Stimulated activated CD8-positive, alpha-beta memory T cell treated with anti-CD3 and anti-CD28 coated beads, Interleukin-4, amount 100 ng/mL, for 1 hour (primary cell): Measurements from ENCODE around the gene AFG1L.
"Not testable (repeated sequence)": the region's sequence is repeated elsewhere in the genome, so short reads cannot be mapped to it uniquely, and the experiment has no call there.

Experiments used
- DNase-seq, 2 donors: peaks; one replicate each; pipeline ENCODE4 v3.0.0-alpha.2; 2020; ENCODE audit warnings: low read depth in 2 of 2, low spot score in 1 of 2

The AFG1L gene

DNA sequence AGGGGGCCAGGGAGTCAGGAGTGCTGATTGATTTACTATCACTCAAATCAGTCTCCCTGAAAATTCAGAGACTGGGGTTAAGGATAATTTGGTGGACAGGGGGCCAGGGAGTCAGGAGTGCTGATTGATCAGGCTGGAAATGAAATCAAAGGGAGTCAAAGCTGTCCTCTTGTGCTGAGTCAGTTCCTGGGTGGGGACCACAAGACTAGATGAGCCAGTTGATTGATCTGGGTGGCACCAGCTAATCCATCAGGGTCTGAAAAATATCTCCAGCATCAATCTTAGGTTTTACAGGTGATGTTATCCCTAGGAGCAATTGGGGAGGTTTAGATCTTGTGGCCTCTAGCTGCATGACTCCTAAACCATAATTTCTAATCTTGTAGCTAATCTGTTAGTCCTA lies 6.1 kb upstream of the AFG1L start:
- no peak for DNase-seq

GRCh38 chr6:108291091-108291490 lies 3.8 kb upstream of the AFG1L start:
- DNase-seq, result no peak

GRCh38 chr6:108292561-108292960 lies 2.3 kb upstream of the AFG1L start:
- not testable (repeated sequence) for DNase-seq

DNA sequence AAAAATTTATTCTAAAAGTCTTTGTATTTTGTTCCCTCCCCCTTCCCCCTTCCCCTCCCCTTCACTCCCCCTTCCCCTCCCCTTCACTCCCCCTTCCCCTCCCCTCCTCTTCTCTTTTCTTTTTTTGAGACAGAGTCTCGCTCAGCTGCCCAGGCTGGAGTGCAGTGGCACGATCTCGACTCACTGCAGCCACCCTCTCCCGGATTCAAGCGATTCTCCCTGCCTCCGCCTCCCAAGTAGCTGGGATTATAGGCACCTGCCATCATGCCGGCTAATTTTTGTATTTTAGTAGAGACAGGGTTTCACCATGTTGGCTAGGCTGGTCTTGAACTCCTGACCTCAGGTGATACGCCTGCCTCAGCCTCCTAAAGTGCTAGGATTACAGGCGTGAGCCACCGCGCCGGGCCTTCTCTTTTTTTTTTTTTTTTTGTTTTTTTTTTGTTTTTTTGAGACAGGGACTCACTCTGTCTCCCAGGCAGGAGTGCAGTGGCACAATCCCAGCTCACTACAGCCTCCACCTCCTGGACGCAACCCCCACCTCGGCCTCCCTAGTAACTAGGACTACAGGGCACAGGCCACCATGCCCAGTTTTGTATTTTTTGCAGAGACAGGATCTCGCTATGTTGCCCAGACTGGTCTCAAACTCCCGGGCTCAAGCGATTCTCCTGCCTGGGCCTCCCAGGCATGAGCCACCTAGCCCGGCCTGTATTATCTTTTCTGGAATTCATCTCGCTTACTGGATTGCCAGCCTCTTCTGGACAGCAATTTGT lies 1.1 kb upstream of the AFG1L start:
- no peak for DNase-seq

- DNase-seq, result no peak
Observed at GRCh38 chr6:108294297-108294726, 542 bp upstream of the AFG1L start.

DNA sequence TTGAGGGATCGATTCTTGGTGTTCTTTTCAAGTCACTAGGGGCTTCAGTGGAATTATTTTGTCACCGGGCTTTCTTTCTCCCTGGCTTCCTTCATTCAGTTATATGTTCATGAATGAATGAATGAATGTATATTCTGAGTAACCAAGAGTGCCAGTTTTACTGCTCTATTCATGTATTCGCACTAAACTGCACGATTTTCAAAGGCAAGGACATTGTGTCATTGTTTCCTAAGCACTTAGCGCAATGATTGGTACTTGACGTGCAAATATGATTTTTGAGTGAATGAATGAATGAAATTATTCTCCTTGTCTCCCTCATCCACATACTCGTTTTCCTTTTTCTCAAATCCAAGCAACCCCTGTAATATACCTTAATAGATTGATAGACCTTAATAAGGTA lies 822 bp downstream of the AFG1L start:
- no peak for DNase-seq

DNA sequence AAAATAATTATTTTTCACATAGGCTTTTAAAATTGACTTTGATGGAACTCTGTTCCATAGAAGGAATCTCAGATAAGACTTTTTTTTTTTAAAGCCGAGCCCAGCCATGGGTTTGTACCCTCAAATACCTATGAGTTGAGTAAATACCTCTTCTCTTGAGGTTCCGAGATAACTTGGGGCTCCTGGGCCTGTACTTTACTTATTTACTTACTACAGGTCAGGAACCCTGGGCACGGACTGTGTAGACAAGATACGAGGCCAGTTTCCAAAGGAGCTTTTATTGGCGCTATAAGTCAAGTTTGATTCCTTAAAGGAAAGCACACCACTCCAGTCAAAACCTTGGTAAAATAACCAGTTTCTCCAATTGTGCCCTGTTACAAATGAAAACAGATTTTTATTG lies 7.5 kb downstream of the AFG1L start:
- DNase-seq, result no peak

GRCh38 chr6:108304646-108305045 lies 9.8 kb downstream of the AFG1L start:
- DNase-seq, result no peak

DNA sequence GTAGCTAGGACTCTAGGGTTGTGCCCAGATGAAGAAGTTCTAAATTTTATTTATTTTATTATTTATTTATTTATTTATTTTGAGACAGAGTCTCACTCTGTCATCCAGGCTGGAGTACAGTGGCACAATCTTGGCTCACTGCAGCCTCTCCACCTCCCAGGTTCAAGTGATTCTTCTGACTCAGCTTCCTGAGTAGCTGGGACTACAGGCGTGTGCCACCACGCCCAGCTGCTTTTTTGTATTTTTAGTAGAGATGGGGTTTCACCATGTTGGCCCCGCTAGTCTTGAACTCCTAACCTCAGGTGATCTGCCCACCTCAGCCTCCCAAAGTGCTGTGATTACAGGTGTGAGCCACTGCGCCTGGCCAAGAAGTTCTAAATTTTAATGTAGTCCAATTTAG lies 13.8 kb downstream of the AFG1L start:
- not testable (repeated sequence) for DNase-seq

- DNase-seq, result no peak
Observed at GRCh38 chr6:108309844-108310243, 15.0 kb downstream of the AFG1L start.

- DNase-seq, result no peak
Observed at GRCh38 chr6:108312605-108313004, 17.8 kb downstream of the AFG1L start.

DNA sequence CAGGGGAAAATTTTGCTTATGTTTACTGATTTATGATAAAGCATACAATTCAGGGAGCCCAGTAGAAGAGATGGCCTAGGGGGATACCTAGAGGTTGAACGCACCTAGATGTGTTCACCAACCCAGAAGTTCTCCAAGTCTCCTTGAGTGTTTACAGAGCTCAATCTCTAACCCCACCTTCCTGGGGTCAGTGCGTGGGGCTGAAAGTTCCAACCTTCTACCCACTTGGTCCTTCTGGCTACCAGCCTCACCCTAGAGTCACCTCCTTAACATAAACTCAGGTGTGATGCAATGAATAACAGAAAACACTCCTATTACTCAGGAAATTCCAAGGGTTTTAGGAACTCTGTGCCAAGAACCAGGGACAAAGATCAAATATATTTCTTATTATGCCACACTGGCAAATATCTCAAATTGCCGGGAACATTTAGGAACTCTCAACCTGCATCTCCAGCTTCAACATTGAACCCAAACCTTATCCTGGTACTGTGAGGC lies 26.4 kb downstream of the AFG1L start:
- no peak for DNase-seq

DNA sequence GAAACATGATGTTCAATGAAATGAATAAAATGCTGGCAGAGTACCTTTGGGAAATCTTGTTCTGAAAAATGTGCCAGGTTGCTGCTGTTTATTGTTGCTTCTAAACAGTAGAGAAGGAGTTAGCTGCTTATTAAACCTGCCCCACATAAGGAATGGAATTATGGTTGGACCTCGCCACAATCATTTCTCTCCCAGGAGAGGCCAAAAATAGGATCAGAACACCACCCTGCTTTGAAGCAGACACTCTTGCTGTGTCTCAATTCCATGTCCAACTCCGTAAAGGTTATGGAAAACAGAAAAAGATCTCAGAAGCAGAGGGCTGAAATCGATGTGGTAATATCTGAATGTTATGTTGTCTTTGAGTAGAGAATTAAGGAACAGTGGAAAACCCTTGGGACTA lies 27.9 kb downstream of the AFG1L start:
- no peak for DNase-seq

- no peak for DNase-seq
Observed at GRCh38 chr6:108323710-108324466, 29.0 kb downstream of the AFG1L start.

DNA sequence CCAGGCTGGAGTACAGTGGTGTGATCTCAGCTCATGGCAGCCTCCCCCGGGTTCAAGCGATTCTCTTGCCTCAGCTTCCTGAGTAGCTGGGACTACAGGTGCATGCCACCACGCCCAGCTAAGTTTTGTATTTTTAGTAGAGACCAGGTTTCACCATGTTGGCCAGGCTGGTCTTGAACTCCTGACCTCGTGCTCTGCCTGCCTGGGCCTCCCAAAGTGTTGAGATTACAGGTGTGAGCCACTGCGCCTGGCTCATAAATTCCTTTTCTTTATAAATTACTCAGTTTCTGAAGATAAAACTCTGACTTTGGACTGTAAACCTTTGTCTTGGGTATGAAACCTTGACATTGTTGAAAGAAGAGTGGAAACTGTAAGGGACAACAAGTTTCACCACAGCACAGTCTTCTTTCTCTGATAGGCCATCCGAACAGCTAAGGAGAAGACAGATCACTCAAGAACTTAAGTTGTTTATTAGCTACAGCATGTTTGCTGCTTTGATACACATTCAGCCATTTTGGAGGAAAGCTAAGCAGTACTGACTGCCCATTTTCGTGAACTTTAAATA lies 35.4 kb downstream of the AFG1L start:
- DNase-seq, result not testable (repeated sequence)

DNA sequence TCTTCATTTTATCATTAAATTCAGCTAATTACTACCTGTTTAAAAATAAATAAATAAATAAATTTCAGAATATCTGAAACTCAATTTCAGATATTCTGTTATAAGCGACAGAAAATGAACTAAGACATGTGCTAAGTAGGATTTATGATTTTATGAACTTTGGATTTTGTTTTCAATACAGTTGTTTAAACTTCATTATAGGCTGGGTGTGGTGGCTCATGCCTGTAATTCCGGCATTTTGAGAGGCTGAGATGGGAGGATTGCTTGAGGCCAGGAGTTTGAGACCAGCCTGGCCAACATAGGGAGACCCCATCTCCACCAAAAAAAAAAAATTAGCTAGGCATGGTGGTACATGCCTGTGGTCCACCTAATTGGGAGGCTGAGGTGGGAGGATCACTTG lies 36.0 kb downstream of the AFG1L start:
- no peak for DNase-seq

- DNase-seq, result no peak
Observed at GRCh38 chr6:108331982-108332381, 37.1 kb downstream of the AFG1L start.

DNA sequence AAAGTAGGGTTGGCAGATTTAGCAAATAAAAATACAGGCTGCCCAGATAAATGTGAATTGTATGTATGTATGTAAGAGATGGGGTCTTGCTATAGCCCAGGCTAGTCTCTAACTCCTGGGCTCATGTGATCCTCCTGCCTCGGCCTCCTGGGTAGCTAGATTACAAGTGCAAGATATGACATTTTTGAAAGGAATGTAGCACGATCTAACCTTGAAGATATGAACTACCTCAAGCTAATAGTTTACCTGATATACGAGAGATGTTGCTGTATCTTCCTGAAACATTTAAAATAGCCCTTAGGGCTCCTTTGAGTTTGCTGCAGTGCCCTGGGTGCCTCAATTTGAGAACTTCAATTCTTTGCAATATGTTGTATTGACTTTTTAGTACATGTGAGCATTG lies 42.1 kb downstream of the AFG1L start:
- DNase-seq, result no peak

DNA sequence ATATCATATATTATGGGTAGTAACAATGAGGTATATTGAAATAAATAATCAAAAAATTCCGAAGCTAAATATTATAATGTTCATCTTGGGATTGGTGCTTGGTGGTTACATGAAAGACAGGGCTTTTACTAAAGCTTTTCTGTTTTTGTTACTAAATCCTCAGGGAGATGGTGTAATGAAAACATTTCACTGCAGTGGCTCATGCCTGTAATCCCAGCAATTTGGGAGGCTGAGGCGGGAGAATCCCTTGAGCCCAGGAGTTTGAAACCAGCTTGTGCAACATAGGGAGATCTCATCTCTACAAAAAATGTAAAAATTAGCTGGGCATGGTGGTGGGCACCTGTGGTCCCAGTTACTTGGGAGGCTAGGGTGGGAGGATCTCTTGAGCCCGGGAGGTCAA lies 42.9 kb downstream of the AFG1L start:
- DNase-seq, result no peak

DNA sequence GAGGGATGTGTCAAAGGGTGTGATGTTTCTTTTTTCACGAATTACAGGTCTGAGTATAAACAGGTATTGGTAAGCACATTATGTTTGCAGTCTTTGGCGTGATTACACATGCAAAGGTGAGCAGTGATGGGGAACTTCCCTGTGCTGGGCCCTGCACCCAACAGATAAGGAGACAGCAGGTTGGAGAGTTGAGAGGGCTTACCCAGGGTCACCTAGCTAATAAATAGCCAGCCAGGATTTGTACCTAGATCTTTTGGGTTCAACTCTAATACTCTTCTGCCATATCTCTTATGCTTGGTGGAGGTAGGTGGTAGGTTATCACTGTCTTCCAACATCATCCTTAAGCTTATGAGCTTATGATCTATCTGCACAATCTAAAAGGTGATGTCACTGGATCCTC lies 46.5 kb downstream of the AFG1L start:
- no peak for DNase-seq

- DNase-seq, result no peak
Observed at GRCh38 chr6:108343894-108344293, 49.0 kb downstream of the AFG1L start.
